Lung (tissue), 12 donors: ENCODE results near the gene KIF1B. TPM values are rescaled to one million over a fixed set of nuclear protein-coding genes. Genes with fewer than 3 reads are reported as not detected.

ENCODE experiments used
- ATAC-seq: fragments of 200-7000 bp; cut with Tn5 transposase; one replicate; pipeline ENCODE4 v1.9.1; 2020; ENCODE audit warnings: moderate number of reproducible peaks; ENCODE audit not compliant: insufficient read depth, low FRiP score
- DNase-seq, 3 donors: peaks; one replicate each; pipeline ENCODE4 v3.0.0-alpha.2; 2013 to 2017
- H3K27ac ChIP-seq, 2 donors: one replicate each; pipeline ENCODE4 v1.5.1; 2013; ENCODE audit warnings: mild to moderate bottlenecking in 2 of 2, moderate library complexity in 2 of 2, control low read depth in 1 of 2, inconsistent platforms in 1 of 2, low read depth in 1 of 2, low read length in 1 of 2
- H3K27me3 ChIP-seq, 3 donors: one replicate each; pipeline ENCODE4 v1.5.1; 2013; ENCODE audit warnings: low read length in 2 of 3; ENCODE audit not compliant: control insufficient read depth in 3 of 3, insufficient read depth in 3 of 3
- H3K36me3 ChIP-seq, 4 donors: one replicate each; pipeline ENCODE4 v1.5.1; 2013; ENCODE audit warnings: low read length in 4 of 4, mild to moderate bottlenecking in 1 of 4, moderate library complexity in 1 of 4; ENCODE audit not compliant: control insufficient read depth in 4 of 4, insufficient read depth in 4 of 4
- H3K4me1 ChIP-seq, 5 donors: one replicate each; pipeline ENCODE4 v1.5.1; 2013; ENCODE audit warnings: low read length in 5 of 5, mild to moderate bottlenecking in 2 of 5, moderate library complexity in 1 of 5; ENCODE audit not compliant: control insufficient read depth in 5 of 5, insufficient read depth in 5 of 5
- H3K4me3 ChIP-seq: one replicate; pipeline ENCODE4 v1.5.1; 2013; ENCODE audit warnings: mild to moderate bottlenecking, control low read depth, moderate library complexity
- H3K9ac ChIP-seq, 2 donors: one replicate each; pipeline ENCODE4 v1.5.1; 2013; ENCODE audit warnings: low read length in 2 of 2, control low read depth in 1 of 2; ENCODE audit not compliant: insufficient read depth in 1 of 2
- H3K9me3 ChIP-seq, 4 donors: one replicate each; pipeline ENCODE4 v1.5.1; 2013; ENCODE audit warnings: low read length in 3 of 4, mild to moderate bottlenecking in 1 of 4, moderate library complexity in 1 of 4; ENCODE audit not compliant: control insufficient read depth in 4 of 4, insufficient read depth in 3 of 4
- WGBS, 2 donors: extraction: QIAGEN DNeasy Blood & Tissue Kit; methylation state at CpG; one replicate each; pipeline ENCODE4 v1.1.7; 2013; 5-methylcytosine and 5-hydroxymethylcytosine counted together
- polyA plus RNA-seq, 2 donors: library from polyadenylated mRNA; stranded (reverse); fragments of 200-250 nt; gene quantifications; one replicate each; pipeline ENCODE4 v1.2.1, GENCODE V29; 2013
- total RNA-seq, 2 donors: library from RNA; depleted of rRNA in 1 of 2; stranded (reverse); fragments of >200 nt in 1 of 2; gene quantifications; one replicate each; pipeline ENCODE4 v1.2.1, GENCODE V29; 2014 to 2021
- TF ChIP-seq, protein P1 (sequence below): IDR thresholded peaks from 2 replicates; pipeline ENCODE4 v1.5.1; 2012; ENCODE audit warnings: mild to moderate bottlenecking; ENCODE audit errors: control extremely low read depth, extremely low read depth
- donor health status: control.
- donor health status: control.
- donor health status: Bipolar disorder and iron deficiency.
- donor health status: healthy.
- donor health status: DM: yes; HTN: yes; CAD: no.

KIF1B gene
- total and polyA plus RNA-seq, 4 donors: 9.7 to 64.0 (median 24.4) TPM

DNA sequence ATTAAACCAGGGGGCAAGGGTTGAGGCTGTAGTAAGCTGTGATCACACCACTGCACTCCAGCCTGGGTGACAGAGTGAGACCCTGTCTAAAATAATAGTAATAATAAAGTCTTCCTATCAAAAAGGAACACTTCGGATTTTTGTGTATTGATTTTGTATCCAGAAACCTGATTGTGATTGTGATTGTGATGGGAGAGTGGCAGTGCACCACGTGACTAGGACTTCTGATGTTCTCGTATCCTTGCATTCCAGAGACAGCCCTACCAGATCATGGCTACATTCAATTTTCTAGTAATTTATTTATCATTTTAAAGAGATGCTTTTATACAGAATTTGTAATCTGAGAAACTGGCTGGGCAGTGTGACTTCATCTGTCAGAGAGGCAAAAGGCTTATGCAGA is 2.6 kb upstream of the KIF1B start:
- Histone ChIP-seq H3K27me3 (no peaks in the 10 kb centered on the region), H3K9ac (no peak overlapping the region), H3K4me3 (no peak overlapping the region), H3K27ac (no peak overlapping the region), H3K4me1 (peaks cover 5 to 9% (median 6%) of the 10 kb centered on the region in 5 donors), H3K9me3 (no peaks in the 10 kb centered on the region), H3K36me3 (no peaks in the 10 kb centered on the region)
- DNase-seq: no peak
- WGBS, 2 donors: 97% methylated on average over 3 of the region's 3 CpGs
- no peak for ATAC-seq
- TF ChIP-seq, protein P1, sequence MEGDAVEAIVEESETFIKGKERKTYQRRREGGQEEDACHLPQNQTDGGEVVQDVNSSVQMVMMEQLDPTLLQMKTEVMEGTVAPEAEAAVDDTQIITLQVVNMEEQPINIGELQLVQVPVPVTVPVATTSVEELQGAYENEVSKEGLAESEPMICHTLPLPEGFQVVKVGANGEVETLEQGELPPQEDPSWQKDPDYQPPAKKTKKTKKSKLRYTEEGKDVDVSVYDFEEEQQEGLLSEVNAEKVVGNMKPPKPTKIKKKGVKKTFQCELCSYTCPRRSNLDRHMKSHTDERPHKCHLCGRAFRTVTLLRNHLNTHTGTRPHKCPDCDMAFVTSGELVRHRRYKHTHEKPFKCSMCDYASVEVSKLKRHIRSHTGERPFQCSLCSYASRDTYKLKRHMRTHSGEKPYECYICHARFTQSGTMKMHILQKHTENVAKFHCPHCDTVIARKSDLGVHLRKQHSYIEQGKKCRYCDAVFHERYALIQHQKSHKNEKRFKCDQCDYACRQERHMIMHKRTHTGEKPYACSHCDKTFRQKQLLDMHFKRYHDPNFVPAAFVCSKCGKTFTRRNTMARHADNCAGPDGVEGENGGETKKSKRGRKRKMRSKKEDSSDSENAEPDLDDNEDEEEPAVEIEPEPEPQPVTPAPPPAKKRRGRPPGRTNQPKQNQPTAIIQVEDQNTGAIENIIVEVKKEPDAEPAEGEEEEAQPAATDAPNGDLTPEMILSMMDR: no peak

DNA sequence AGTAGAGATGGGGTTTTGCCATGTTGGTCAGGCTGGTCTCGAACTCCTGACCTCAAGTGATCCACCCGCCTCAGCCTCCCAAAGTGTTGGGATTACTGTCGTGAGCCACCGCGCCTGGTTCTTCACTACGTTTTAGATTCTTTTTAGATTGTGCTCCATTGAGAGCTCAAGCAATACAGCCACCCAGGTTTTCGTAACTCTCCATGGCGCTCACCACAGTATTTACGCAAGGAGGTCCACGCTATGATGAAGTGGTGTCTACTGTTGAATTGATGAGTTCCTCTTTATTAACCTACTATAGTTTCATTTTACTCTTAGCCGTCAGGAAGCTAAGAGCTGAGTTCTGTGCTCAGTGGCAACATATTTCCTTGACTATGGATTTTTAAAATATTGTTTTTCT is 1.8 kb upstream of the KIF1B start:
- TF ChIP-seq, protein P1: no peak
- H3K9ac ChIP-seq: no peak overlapping the region
- 39 to 74% methylated on average over 11 of the region's 11 CpGs for WGBS, 2 donors
- no peaks in the 10 kb centered on the region for H3K27me3 ChIP-seq
- no peak for DNase-seq
- H3K4me3 ChIP-seq: no peak overlapping the region
- ATAC-seq: no peak
- no peak overlapping the region for H3K27ac ChIP-seq
- no peaks in the 10 kb centered on the region for H3K36me3 ChIP-seq
- no peaks in the 10 kb centered on the region for H3K9me3 ChIP-seq
- H3K4me1 ChIP-seq: peaks cover 5 to 15% (median 7%) of the 10 kb centered on the region in 5 donors

DNA sequence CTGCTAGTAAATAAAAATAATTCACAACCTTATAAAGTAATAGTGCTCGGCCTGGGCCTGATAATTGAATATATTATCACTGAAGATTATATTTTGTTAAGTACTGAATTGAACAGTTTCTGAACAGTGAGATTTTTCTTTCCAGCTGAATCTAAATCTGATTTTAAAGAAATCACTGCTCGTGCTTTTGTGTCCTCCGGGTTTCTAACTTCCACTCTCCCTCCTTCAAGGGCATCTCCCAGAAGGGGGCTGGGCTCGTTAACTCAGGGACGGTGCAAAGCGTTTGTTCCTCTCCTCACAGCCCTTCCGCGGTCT is 823 bp upstream of the KIF1B start:
- Histone ChIP-seq H3K4me3 (peak overlapping the region; percentile 23), H3K27me3 (no peaks in the 10 kb centered on the region), H3K9me3 (no peaks in the 10 kb centered on the region), H3K27ac (peak overlapping the region; percentile 95 to 99), H3K9ac (peak overlapping the region; percentile 69 to 82), H3K36me3 (no peaks in the 10 kb centered on the region), H3K4me1 (peaks cover 5 to 20% (median 7%) of the 10 kb centered on the region in 5 donors)
- 6 to 8% methylated on average over 8 of the region's 8 CpGs for WGBS, 2 donors
- ATAC-seq: no peak
- DNase-seq: no peak
- TF ChIP-seq, protein P1: no peak
